ENCODE data around the gene TMEM156.

DNA sequence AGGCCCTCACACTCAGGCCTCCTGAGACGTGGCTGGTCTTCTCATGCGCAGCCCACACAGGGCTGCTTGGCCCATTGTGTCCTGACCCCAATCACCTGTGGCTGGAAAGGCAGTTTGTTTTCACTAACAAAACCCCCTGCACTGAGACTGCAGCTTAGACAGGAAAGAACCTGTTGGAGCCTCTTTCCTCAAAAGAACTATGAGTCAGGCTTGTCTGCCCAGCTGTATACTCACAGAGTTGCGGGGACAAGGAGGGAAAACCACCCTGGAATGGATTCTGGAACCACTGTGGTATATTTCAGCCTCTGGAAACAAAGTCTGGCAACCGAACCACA is 5.2 kb upstream of the TMEM156 start:
- TF ChIP-seq MXI1 (IDR thresholded peaks at IDR 0.05; ENCODE audit: borderline replicate concordance, low read depth, low read length) (no peak), POLR2A (IDR thresholded peaks at IDR 0.05; ENCODE audit: low read depth, low read length) (no peak)

Measured in IMR-90 (cell line).